HUES6 (cell line): ENCODE measurements around the gene SLC22A6.
"Not testable (repeated sequence)": the region's sequence is repeated elsewhere in the genome, so short reads cannot be mapped to it uniquely, and the experiment has no call there.

ENCODE experiments used
- H3K27ac ChIP-seq: 2 replicates; pipeline ENCODE4 v1.7.0; 2013; ENCODE audit warnings: low read depth, mild to moderate bottlenecking, low read length, inconsistent platforms
- H3K27me3 ChIP-seq: 2 replicates; pipeline ENCODE4 v1.6.1; 2013; ENCODE audit warnings: low read length; ENCODE audit not compliant: control insufficient read depth, insufficient read depth
- H3K36me3 ChIP-seq: 2 replicates; pipeline ENCODE4 v1.6.1; 2013; ENCODE audit warnings: low read length; ENCODE audit not compliant: control insufficient read depth, insufficient read depth
- H3K4me1 ChIP-seq: 2 replicates; pipeline ENCODE4 v1.6.1; 2013; ENCODE audit warnings: low read length; ENCODE audit not compliant: control insufficient read depth, insufficient read depth
- H3K4me3 ChIP-seq: 2 replicates; pipeline ENCODE4 v1.5.1; 2013; ENCODE audit warnings: low read depth, low read length
- H3K9ac ChIP-seq: one replicate; pipeline ENCODE4 v1.6.1; 2013; ENCODE audit warnings: mild to moderate bottlenecking, low read length
- H3K9me3 ChIP-seq: 2 replicates; pipeline ENCODE4 v1.6.1; 2013; ENCODE audit warnings: low read depth, low read length; ENCODE audit not compliant: control insufficient read depth, insufficient read depth

SLC22A6 gene

GRCh38 chr11:62957147-62957546, 27.6 kb downstream of the SLC22A6 start:
- no peaks in the 10 kb centered on the region for H3K36me3 ChIP-seq
- peaks cover 3% of the 10 kb centered on the region for H3K4me1 ChIP-seq
- H3K27me3 ChIP-seq: no peaks in the 10 kb centered on the region
- no peak overlapping the region for H3K4me3 ChIP-seq
- no peaks in the 10 kb centered on the region for H3K9me3 ChIP-seq
- no peak overlapping the region for H3K9ac ChIP-seq
- no peak overlapping the region for H3K27ac ChIP-seq

- no peak overlapping the region for H3K27ac ChIP-seq
- H3K9ac ChIP-seq: no peak overlapping the region
- no peak overlapping the region for H3K4me3 ChIP-seq
- no peaks in the 10 kb centered on the region for H3K27me3 ChIP-seq
- peaks cover 3% of the 10 kb centered on the region for H3K4me1 ChIP-seq
- no peaks in the 10 kb centered on the region for H3K9me3 ChIP-seq
- H3K36me3 ChIP-seq: no peaks in the 10 kb centered on the region
Observed at GRCh38 chr11:62954478-62954877, 30.3 kb downstream of the SLC22A6 start.

GRCh38 chr11:62953811-62954210, 31.0 kb downstream of the SLC22A6 start:
- H3K4me1 ChIP-seq: peaks cover 3% of the 10 kb centered on the region
- H3K36me3 ChIP-seq: no peaks in the 10 kb centered on the region
- no peak overlapping the region for H3K9ac ChIP-seq
- no peak overlapping the region for H3K4me3 ChIP-seq
- H3K27me3 ChIP-seq: no peaks in the 10 kb centered on the region
- no peak overlapping the region for H3K27ac ChIP-seq
- no peaks in the 10 kb centered on the region for H3K9me3 ChIP-seq

GRCh38 chr11:62948765-62949320, 35.9 kb downstream of the SLC22A6 start:
- Histone ChIP-seq H3K9ac (no peak overlapping the region), H3K27ac (no peak overlapping the region), H3K4me3 (no peak overlapping the region), H3K36me3 (no peaks in the 10 kb centered on the region), H3K27me3 (no peaks in the 10 kb centered on the region), H3K4me1 (no peaks in the 10 kb centered on the region), H3K9me3 (no peaks in the 10 kb centered on the region)

GRCh38 chr11:62945538-62945937, 39.2 kb downstream of the SLC22A6 start:
- not testable (repeated sequence) for H3K27me3 ChIP-seq, H3K4me3 ChIP-seq, H3K9me3 ChIP-seq, H3K27ac ChIP-seq, H3K4me1 ChIP-seq, H3K36me3 ChIP-seq, H3K9ac ChIP-seq

GRCh38 chr11:62937528-62937927, 47.2 kb downstream of the SLC22A6 start:
- not testable (repeated sequence) for H3K9ac ChIP-seq, H3K4me1 ChIP-seq, H3K27ac ChIP-seq, H3K27me3 ChIP-seq, H3K9me3 ChIP-seq, H3K4me3 ChIP-seq, H3K36me3 ChIP-seq

GRCh38 chr11:62934496-62934785, 50.3 kb downstream of the SLC22A6 start:
- H3K9ac ChIP-seq: no peak overlapping the region
- H3K27me3 ChIP-seq: peaks cover 5% of the 10 kb centered on the region; the same call in 1 of the 2 replicates
- peaks cover 8% of the 10 kb centered on the region; the same call in 1 of the 2 replicates for H3K9me3 ChIP-seq
- H3K27ac ChIP-seq: no peak overlapping the region
- no peak overlapping the region for H3K4me3 ChIP-seq
- peaks cover 10% of the 10 kb centered on the region for H3K4me1 ChIP-seq
- H3K36me3 ChIP-seq: no peaks in the 10 kb centered on the region

GRCh38 chr11:62933750-62934495, 50.8 kb downstream of the SLC22A6 start:
- Histone ChIP-seq H3K9ac (no peak overlapping the region), H3K36me3 (no peaks in the 10 kb centered on the region), H3K4me3 (no peak overlapping the region), H3K27me3 (peaks cover 9% of the 10 kb centered on the region), H3K9me3 (peaks cover 8% of the 10 kb centered on the region; the same call in 1 of the 2 replicates), H3K4me1 (peaks cover 10% of the 10 kb centered on the region), H3K27ac (no peak overlapping the region)

GRCh38 chr11:62933285-62933684, 51.5 kb downstream of the SLC22A6 start:
- peaks cover 13% of the 10 kb centered on the region for H3K4me1 ChIP-seq
- no peak overlapping the region for H3K9ac ChIP-seq
- peaks cover 16% of the 10 kb centered on the region for H3K27me3 ChIP-seq
- no peak overlapping the region for H3K4me3 ChIP-seq
- H3K9me3 ChIP-seq: peaks cover 8% of the 10 kb centered on the region; the same call in 1 of the 2 replicates
- H3K36me3 ChIP-seq: no peaks in the 10 kb centered on the region
- no peak overlapping the region for H3K27ac ChIP-seq

- Histone ChIP-seq H3K9ac (no peak overlapping the region), H3K4me3 (no peak overlapping the region), H3K27ac (no peak overlapping the region), H3K4me1 (peaks cover 28% of the 10 kb centered on the region), H3K36me3 (no peaks in the 10 kb centered on the region), H3K9me3 (peaks cover 2% of the 10 kb centered on the region; the same call in 1 of the 2 replicates), H3K27me3 (peaks cover 32% of the 10 kb centered on the region)
Observed at GRCh38 chr11:62931499-62932278, 53.1 kb downstream of the SLC22A6 start.

- Histone ChIP-seq H3K9me3 (no peaks in the 10 kb centered on the region), H3K4me1 (peaks cover 31% of the 10 kb centered on the region), H3K9ac (no peak overlapping the region), H3K4me3 (no peak overlapping the region), H3K27me3 (peaks cover 42% of the 10 kb centered on the region), H3K36me3 (no peaks in the 10 kb centered on the region), H3K27ac (no peak overlapping the region)
Observed at GRCh38 chr11:62930666-62931065, 54.1 kb downstream of the SLC22A6 start.
